ENCODE measurements around the gene PLEKHG4B.
"Not testable (repeated sequence)": the region's sequence is repeated elsewhere in the genome, so short reads cannot be mapped to it uniquely, and the experiment has no call there.

The PLEKHG4B gene

GRCh38 chr5:163338-163620 lies 71.3 kb downstream of the PLEKHG4B start:
- Histone ChIP-seq H3K4me3 (no peak overlapping the region), H3K27ac (no peak overlapping the region)

- Histone ChIP-seq H3K27ac (no peak overlapping the region), H3K4me3 (no peak overlapping the region)
Observed at GRCh38 chr5:163841-164240, 71.9 kb downstream of the PLEKHG4B start.

GRCh38 chr5:164244-164643 lies 72.3 kb downstream of the PLEKHG4B start:
- no peak overlapping the region for H3K27ac ChIP-seq
- no peak overlapping the region for H3K4me3 ChIP-seq

- H3K4me3 ChIP-seq, H3K27ac ChIP-seq: not testable (repeated sequence)
Observed at GRCh38 chr5:164783-165182, 72.8 kb downstream of the PLEKHG4B start.

GRCh38 chr5:166441-167372 lies 74.7 kb downstream of the PLEKHG4B start:
- H3K4me3 ChIP-seq, result no peak overlapping the region
- H3K27ac ChIP-seq, result no peak overlapping the region

- Histone ChIP-seq H3K4me3 (no peak overlapping the region), H3K27ac (peak overlapping the region in 4 of 21 experiments; percentile 50 to 70 (median 62))
Observed at GRCh38 chr5:167511-167910, 75.5 kb downstream of the PLEKHG4B start.

GRCh38 chr5:167982-168660 lies 76.2 kb downstream of the PLEKHG4B start:
- peak overlapping the region in 8 of 21 experiments; percentile 50 to 71 (median 63) for H3K27ac ChIP-seq
- no peak overlapping the region for H3K4me3 ChIP-seq

GRCh38 chr5:169071-169727 lies 77.2 kb downstream of the PLEKHG4B start:
- peak overlapping the region in 10 of 21 experiments; percentile 12 to 71 (median 58) for H3K27ac ChIP-seq
- H3K4me3 ChIP-seq, result no peak overlapping the region

- H3K4me3 ChIP-seq, result no peak overlapping the region
Observed at GRCh38 chr5:169728-170094, 77.7 kb downstream of the PLEKHG4B start.

GRCh38 chr5:170971-171800 lies 79.2 kb downstream of the PLEKHG4B start:
- Histone ChIP-seq H3K27ac (peak overlapping the region in 1 of 21 experiments; percentile 14), H3K4me3 (no peak overlapping the region)

More at GRCh38 chr5:169728-170094, 77.7 kb downstream of the PLEKHG4B start:
- peak overlapping the region in 6 of 21 experiments; percentile 14 to 71 (median 32) for H3K27ac ChIP-seq

- Histone ChIP-seq H3K27ac (no peak overlapping the region), H3K4me3 (no peak overlapping the region)
Observed at GRCh38 chr5:171801-172331, 79.9 kb downstream of the PLEKHG4B start.

- no peak overlapping the region for H3K4me3 ChIP-seq
- H3K27ac ChIP-seq, result no peak overlapping the region
Observed at GRCh38 chr5:172421-172820, 80.5 kb downstream of the PLEKHG4B start.

- H3K4me3 ChIP-seq, result no peak overlapping the region
- no peak overlapping the region for H3K27ac ChIP-seq
Observed at GRCh38 chr5:172841-173251, 80.9 kb downstream of the PLEKHG4B start.

GRCh38 chr5:173392-174290 lies 81.7 kb downstream of the PLEKHG4B start:
- no peak overlapping the region for H3K27ac ChIP-seq
- H3K4me3 ChIP-seq, result no peak overlapping the region

- H3K27ac ChIP-seq, result no peak overlapping the region
- no peak overlapping the region for H3K4me3 ChIP-seq
Observed at GRCh38 chr5:174291-174600, 82.3 kb downstream of the PLEKHG4B start.

- no peak overlapping the region for H3K27ac ChIP-seq
- no peak overlapping the region for H3K4me3 ChIP-seq
Observed at GRCh38 chr5:174876-175465, 83.0 kb downstream of the PLEKHG4B start.

GRCh38 chr5:176296-176823 lies 84.4 kb downstream of the PLEKHG4B start:
- H3K4me3 ChIP-seq, result no peak overlapping the region
- H3K27ac ChIP-seq, result no peak overlapping the region

GRCh38 chr5:178110-178509 lies 86.1 kb downstream of the PLEKHG4B start:
- Histone ChIP-seq H3K27ac (no peak overlapping the region), H3K4me3 (no peak overlapping the region)

Data from skin epidermis (tissue), 12 donors.